Skeletal muscle satellite cell (primary cell): Measurements from ENCODE around the gene PTPN14.
"Not testable (repeated sequence)": the region's sequence is repeated elsewhere in the genome, so short reads cannot be mapped to it uniquely, and the experiment has no call there.

Source experiments
- H3K27me3 ChIP-seq: 2 replicates; pipeline ENCODE4 v1.7.0; 2013; ENCODE audit warnings: low read length; ENCODE audit not compliant: control insufficient read depth, insufficient read depth
- H3K36me3 ChIP-seq: 2 replicates; pipeline ENCODE4 v1.7.0; 2013; ENCODE audit warnings: mild to moderate bottlenecking, control low read depth, low read length; ENCODE audit not compliant: insufficient read depth
- H3K4me1 ChIP-seq: 2 replicates; pipeline ENCODE4 v1.7.0; 2013; ENCODE audit warnings: low read length; ENCODE audit not compliant: control insufficient read depth, insufficient read depth
- H3K4me2 ChIP-seq: 2 replicates; pipeline ENCODE4 v1.7.0; 2013; ENCODE audit warnings: mild to moderate bottlenecking, low read length
- H3K4me3 ChIP-seq: 2 replicates; pipeline ENCODE4 v1.7.0; 2013; ENCODE audit warnings: low read length
- H3K9ac ChIP-seq: 2 replicates; pipeline ENCODE4 v1.7.0; 2013; ENCODE audit warnings: mild to moderate bottlenecking, low read depth, low read length, moderate library complexity
- H3K9me3 ChIP-seq: replicated peaks from 2 replicates; pipeline ENCODE4 v1.7.0; 2013; ENCODE audit warnings: mild to moderate bottlenecking, control low read depth, low read length

The PTPN14 gene

GRCh38 chr1:214503553-214503952, 47.8 kb downstream of the PTPN14 start:
- H3K36me3 ChIP-seq: peaks cover 9% of the 10 kb centered on the region
- no peaks in the 10 kb centered on the region for H3K27me3 ChIP-seq
- no peak overlapping the region for H3K9ac ChIP-seq
- no peak overlapping the region for H3K4me2 ChIP-seq
- H3K4me3 ChIP-seq: no peak overlapping the region
- no peaks in the 10 kb centered on the region for H3K9me3 ChIP-seq
- H3K4me1 ChIP-seq: peaks cover 5% of the 10 kb centered on the region

- Histone ChIP-seq H3K36me3 (peaks cover 9% of the 10 kb centered on the region), H3K9ac (no peak overlapping the region), H3K9me3 (no peaks in the 10 kb centered on the region), H3K4me3 (no peak overlapping the region), H3K4me2 (no peak overlapping the region), H3K27me3 (no peaks in the 10 kb centered on the region), H3K4me1 (peaks cover 12% of the 10 kb centered on the region)
Observed at GRCh38 chr1:214500340-214501055, 50.9 kb downstream of the PTPN14 start.

- peaks cover 9% of the 10 kb centered on the region for H3K36me3 ChIP-seq
- H3K27me3 ChIP-seq: no peaks in the 10 kb centered on the region
- no peak overlapping the region for H3K9ac ChIP-seq
- no peak overlapping the region for H3K4me3 ChIP-seq
- H3K4me2 ChIP-seq: no peak overlapping the region
- H3K4me1 ChIP-seq: peaks cover 16% of the 10 kb centered on the region
- H3K9me3 ChIP-seq: no peaks in the 10 kb centered on the region
Observed at GRCh38 chr1:214499732-214500131, 51.7 kb downstream of the PTPN14 start.

GRCh38 chr1:214498021-214498420, 53.4 kb downstream of the PTPN14 start:
- Histone ChIP-seq H3K9ac (no peak overlapping the region), H3K9me3 (no peaks in the 10 kb centered on the region), H3K4me3 (no peak overlapping the region), H3K4me1 (peaks cover 27% of the 10 kb centered on the region), H3K36me3 (peaks cover 5% of the 10 kb centered on the region), H3K4me2 (no peak overlapping the region), H3K27me3 (no peaks in the 10 kb centered on the region)

- no peaks in the 10 kb centered on the region for H3K27me3 ChIP-seq
- H3K36me3 ChIP-seq: peaks cover 12% of the 10 kb centered on the region
- peak overlapping the region; percentile 5 for H3K4me2 ChIP-seq
- H3K4me3 ChIP-seq: no peak overlapping the region
- H3K4me1 ChIP-seq: peaks cover 34% of the 10 kb centered on the region
- no peak overlapping the region for H3K9ac ChIP-seq
- no peaks in the 10 kb centered on the region for H3K9me3 ChIP-seq
Observed at GRCh38 chr1:214496126-214496525, 55.3 kb downstream of the PTPN14 start.

GRCh38 chr1:214494706-214495105, 56.7 kb downstream of the PTPN14 start:
- H3K27me3 ChIP-seq: no peaks in the 10 kb centered on the region
- H3K4me3 ChIP-seq: no peak overlapping the region
- H3K4me2 ChIP-seq: no peak overlapping the region
- H3K9ac ChIP-seq: no peak overlapping the region
- H3K36me3 ChIP-seq: peaks cover 11% of the 10 kb centered on the region
- peaks cover 34% of the 10 kb centered on the region for H3K4me1 ChIP-seq
- H3K9me3 ChIP-seq: no peaks in the 10 kb centered on the region

GRCh38 chr1:214494179-214494578, 57.2 kb downstream of the PTPN14 start:
- H3K36me3 ChIP-seq: peaks cover 11% of the 10 kb centered on the region

GRCh38 chr1:214493126-214493796, 58.1 kb downstream of the PTPN14 start:
- peak overlapping the region; percentile 6 for H3K4me2 ChIP-seq
- H3K36me3 ChIP-seq: peaks cover 11% of the 10 kb centered on the region
- H3K4me3 ChIP-seq: no peak overlapping the region
- H3K4me1 ChIP-seq: peaks cover 34% of the 10 kb centered on the region
- peak overlapping the region; percentile 10 for H3K9ac ChIP-seq
- H3K27me3 ChIP-seq: no peaks in the 10 kb centered on the region
- H3K9me3 ChIP-seq: no peaks in the 10 kb centered on the region

More at GRCh38 chr1:214494179-214494578, 57.2 kb downstream of the PTPN14 start:
- H3K4me3 ChIP-seq, H3K9ac ChIP-seq, H3K9me3 ChIP-seq, H3K4me2 ChIP-seq, H3K27me3 ChIP-seq: not testable (repeated sequence)
- peaks cover 34% of the 10 kb centered on the region for H3K4me1 ChIP-seq

GRCh38 chr1:214492401-214493075, 58.9 kb downstream of the PTPN14 start:
- Histone ChIP-seq H3K4me3 (no peak overlapping the region), H3K9ac (peak overlapping the region; percentile 10), H3K36me3 (peaks cover 11% of the 10 kb centered on the region), H3K4me2 (peak overlapping the region; percentile 6), H3K9me3 (no peaks in the 10 kb centered on the region), H3K4me1 (peaks cover 30% of the 10 kb centered on the region), H3K27me3 (no peaks in the 10 kb centered on the region)

GRCh38 chr1:214491468-214492146, 59.8 kb downstream of the PTPN14 start:
- no peaks in the 10 kb centered on the region for H3K9me3 ChIP-seq
- no peak overlapping the region for H3K9ac ChIP-seq
- H3K27me3 ChIP-seq: no peaks in the 10 kb centered on the region
- H3K4me3 ChIP-seq: no peak overlapping the region
- H3K4me1 ChIP-seq: peaks cover 30% of the 10 kb centered on the region
- H3K36me3 ChIP-seq: peaks cover 11% of the 10 kb centered on the region
- H3K4me2 ChIP-seq: no peak overlapping the region

GRCh38 chr1:214485151-214485550, 66.3 kb downstream of the PTPN14 start:
- no peak overlapping the region for H3K4me3 ChIP-seq
- H3K4me1 ChIP-seq: peaks cover 3% of the 10 kb centered on the region
- no peak overlapping the region for H3K9ac ChIP-seq
- peaks cover 17% of the 10 kb centered on the region for H3K36me3 ChIP-seq
- no peaks in the 10 kb centered on the region for H3K9me3 ChIP-seq
- no peaks in the 10 kb centered on the region for H3K27me3 ChIP-seq
- H3K4me2 ChIP-seq: no peak overlapping the region
